T-helper 9 cell (primary cell): ENCODE measurements around the gene ANO6.

ENCODE experiments used
- DNase-seq: peaks from one replicate; pipeline ENCODE4 v3.0.0-alpha.2; 2020

ANO6 gene

GRCh38 chr12:45473636-45474035 is 257.7 kb downstream of the ANO6 start:
- no peak for DNase-seq

GRCh38 chr12:45475594-45475993 is 259.7 kb downstream of the ANO6 start:
- DNase-seq, result no peak

GRCh38 chr12:45477526-45477925 is 261.6 kb downstream of the ANO6 start:
- no peak for DNase-seq

GRCh38 chr12:45478931-45479330 is 263.0 kb downstream of the ANO6 start:
- DNase-seq, result no peak

- DNase-seq, result no peak
These were observed 265.9 kb downstream of the ANO6 start for GRCh38 chr12:45481746-45482145.

- DNase-seq, result no peak
These were observed 267.7 kb downstream of the ANO6 start for GRCh38 chr12:45483571-45483970.
